NCI-H146 treated with DMSO at 0.1 percent for 48 hours (cell line): ENCODE data around the gene FAM98C.

Experiments
- DNase-seq: peaks from one replicate; lab custom pipeline; 2025; ENCODE audit not compliant: unreplicated experiment; lab: John Stamatoyannopoulos, UW

FAM98C gene

GRCh38 chr19:38452430-38453366 is 49.8 kb downstream of the FAM98C start:
- DNase-seq: no peak

GRCh38 chr19:38453596-38453995 is 50.7 kb downstream of the FAM98C start:
- DNase-seq: no peak

- DNase-seq: no peak
Measured at GRCh38 chr19:38455031-38455430, 52.1 kb downstream of the FAM98C start.

GRCh38 chr19:38457202-38457601 is 54.3 kb downstream of the FAM98C start:
- no peak for DNase-seq

GRCh38 chr19:38457690-38458405 is 55.0 kb downstream of the FAM98C start:
- DNase-seq: no peak
